ENCODE measurements around the gene ZNF789. TPM values are rescaled to one million over a fixed set of nuclear protein-coding genes. Genes with fewer than 3 reads are reported as not detected.

ZNF789 gene
- total and polyA plus RNA-seq, 9 of the 15 experiments (the other 6 are each of a cell fraction or from before 2014, with no cell fraction given), result 6.1 to 57.0 (median 24.8) TPM

GRCh38 chr7:99469381-99470065, 3.2 kb upstream of the ZNF789 start:
- no peak for FAIRE-seq
- DNase-seq (ENCODE audit: extremely low read depth in 1 of 4, low spot score in 3 of 4), result no peak
- Histone ChIP-seq H2AFZ (ENCODE audit: low read depth, low read length) (0 out of 2 replicates have a peak overlapping the region, but pooled peaks have one; percentile 27), H3K36me3 (ENCODE audit: control insufficient read depth, insufficient read depth, low read length) (peaks cover 15% of the 10 kb centered on the region; the same call in 1 of the 3 replicates), H3K9me3 (replicated peaks; ENCODE audit: control insufficient read depth, insufficient read depth, low read depth, low read length) (no peaks in the 10 kb centered on the region), H3K9ac (ENCODE audit: insufficient read depth in 1 of 2, low read depth in 2 of 2, low read length in 2 of 2) (no peak overlapping the region), H3K79me2 (ENCODE audit: control insufficient read depth, insufficient read depth, low read length) (peaks cover 42% of the 10 kb centered on the region), H3K4me3 (no peak overlapping the region), H3K4me2 (ENCODE audit: insufficient read depth, low read length) (no peak overlapping the region), H4K20me1 (replicated peaks; ENCODE audit: control insufficient read depth, insufficient read depth, low read length) (no peaks in the 10 kb centered on the region), H3K27me3 (ENCODE audit: control insufficient read depth in 2 of 2, insufficient read depth in 2 of 2, low read length in 2 of 2) (no peaks in the 10 kb centered on the region), H3K9me1 (ENCODE audit: control insufficient read depth, insufficient read depth, low read length) (no peaks in the 10 kb centered on the region), H3K27ac (ENCODE audit: extremely low read depth, low read depth, low read length) (no peak overlapping the region), H3K4me1 (replicated peaks in 1 of 2; ENCODE audit: control insufficient read depth in 2 of 2, insufficient read depth in 2 of 2, low read length in 2 of 2) (peaks cover 7 to 31% of the 10 kb centered on the region in 2 experiments; a peak in 4 of 5 replicates)
- TF ChIP-seq HES1 (IDR thresholded peaks at IDR 0.05; ENCODE audit: low read depth), result no peak
- TF ChIP-seq POLR3A (IDR thresholded peaks at IDR 0.05; ENCODE audit: borderline replicate concordance, extremely low read depth, insufficient read depth, insufficient read length), result peak; percentile 23
- no peak for TF ChIP-seq GTF2B (IDR thresholded peaks at IDR 0.05; ENCODE audit: extremely low read depth, insufficient read length)
- TF ChIP-seq ZNF639 (CRISPR knock-in tag; conservative IDR thresholded peaks at IDR 0.05 in 1 of 2, IDR thresholded peaks at IDR 0.05 in 1 of 2), result no peak
- TF ChIP-seq HLTF (IDR thresholded peaks at IDR 0.05), result no peak
- no peak for ATAC-seq
- 81% methylated on average over 23 of the region's 23 CpGs for WGBS (ENCODE audit: insufficient coverage, low coverage, missing lambda C conversion rate)
- intact Hi-C loops (cut with micrococcal nuclease), result loop anchor here (10.0 kb wide), 1 partner anchor 85 kb away; the partner anchor contains the start of genes FAM200A and ZNF655
- ChIA-PET POLR2A (interaction anchor here (1.1 to 2.0 kb wide), 2 partner anchors 35 to 89 kb away, joined by 4 to 5 read pairs; partner anchors contain the start of genes ZKSCAN5 and ZNF655), CTCF (ENCODE audit: low intra/inter-chr PET ratio) (no interaction called here)
- no TSS peak for BruUV-seq (replicated peaks)
- in situ Hi-C loops (cut with MboI), result no loop called here

Data from K562 (cell line).